GM21576 (cell line): Measurements from ENCODE around the gene TTF2.

Source experiments
- ATAC-seq: cut with Tn5 transposase; IDR thresholded peaks from one replicate; pipeline ENCODE4 v1.9.1; 2021; ENCODE audit warnings: mild to moderate bottlenecking, moderate library complexity; ENCODE audit not compliant: unreplicated experiment

Gene TTF2

DNA sequence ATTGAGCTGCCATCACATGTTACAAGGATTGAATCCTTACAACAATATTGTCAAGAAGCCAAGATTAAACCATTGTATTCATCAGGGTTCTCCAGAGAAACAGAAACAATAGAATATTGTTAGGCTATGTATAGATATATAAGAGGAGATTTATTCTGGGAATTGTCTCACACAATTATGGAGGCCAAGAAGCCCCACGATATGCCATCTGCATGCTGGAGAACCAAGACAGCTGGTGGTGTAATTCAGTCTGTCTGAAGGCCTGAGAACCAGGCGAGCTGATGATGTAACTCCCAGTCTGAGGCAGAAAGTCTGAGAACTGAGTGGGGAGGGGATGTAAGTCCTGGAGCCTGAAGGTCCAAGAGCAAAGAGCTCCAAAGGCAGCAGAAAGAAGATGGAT is 14.5 kb upstream of the TTF2 start:
- ATAC-seq = no peak

DNA sequence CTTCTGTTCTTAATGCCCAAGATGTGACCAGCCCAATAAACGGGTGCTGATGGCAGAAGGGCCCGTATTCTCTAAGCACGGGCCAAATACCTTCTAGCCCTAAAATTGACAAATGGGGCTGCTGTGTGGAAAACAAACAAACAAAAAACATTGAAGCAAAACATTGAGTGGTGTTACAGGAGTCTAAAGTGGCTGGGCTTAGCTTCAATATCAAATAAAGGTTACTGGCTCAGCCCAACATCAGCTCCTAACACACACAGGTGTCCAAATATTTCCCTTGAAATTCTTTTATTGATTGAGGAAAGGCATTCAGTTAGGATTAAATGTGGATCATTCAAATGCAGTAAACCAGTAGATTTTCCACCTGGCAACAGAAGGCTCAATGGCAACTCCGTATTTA is 13.3 kb upstream of the TTF2 start:
- no peak for ATAC-seq

DNA sequence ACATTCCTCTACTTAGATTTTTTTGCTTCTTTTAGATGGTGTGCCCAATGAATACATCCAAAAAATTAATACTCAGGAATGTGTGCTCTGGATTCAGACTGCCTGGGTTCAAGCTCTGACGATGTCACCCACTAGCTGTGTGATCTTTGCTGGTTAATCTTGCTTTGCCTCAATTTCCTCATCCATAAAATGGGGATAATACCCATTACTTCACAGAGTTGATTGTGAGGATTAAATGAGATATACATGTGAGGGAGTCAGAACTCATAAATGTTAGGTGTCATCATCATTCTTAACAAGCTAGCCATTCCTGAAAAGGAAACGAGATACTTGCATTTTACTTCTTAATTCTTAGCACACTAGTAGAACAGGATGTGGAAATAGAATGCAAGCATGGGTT is 12.9 kb upstream of the TTF2 start:
- no peak for ATAC-seq

DNA sequence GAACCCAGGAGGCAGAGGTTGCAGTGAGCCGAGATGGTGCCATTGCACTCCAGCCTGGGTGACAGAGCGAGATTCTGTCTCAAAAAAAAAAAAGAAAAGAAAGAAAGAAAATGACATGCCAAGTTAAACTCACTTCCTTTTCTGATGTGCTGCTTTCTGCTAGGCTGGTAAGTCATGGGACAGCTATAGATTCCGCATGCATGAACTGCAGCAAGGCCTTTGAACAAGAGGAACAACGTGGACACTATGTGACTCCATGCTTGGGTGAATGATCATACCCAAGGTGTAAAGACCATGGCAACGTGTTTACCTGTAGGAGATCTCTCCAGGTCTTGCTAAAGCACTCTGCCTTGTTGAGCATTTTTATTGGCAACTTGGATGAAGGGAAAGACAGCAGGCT is 10.3 kb upstream of the TTF2 start:
- no peak for ATAC-seq

DNA sequence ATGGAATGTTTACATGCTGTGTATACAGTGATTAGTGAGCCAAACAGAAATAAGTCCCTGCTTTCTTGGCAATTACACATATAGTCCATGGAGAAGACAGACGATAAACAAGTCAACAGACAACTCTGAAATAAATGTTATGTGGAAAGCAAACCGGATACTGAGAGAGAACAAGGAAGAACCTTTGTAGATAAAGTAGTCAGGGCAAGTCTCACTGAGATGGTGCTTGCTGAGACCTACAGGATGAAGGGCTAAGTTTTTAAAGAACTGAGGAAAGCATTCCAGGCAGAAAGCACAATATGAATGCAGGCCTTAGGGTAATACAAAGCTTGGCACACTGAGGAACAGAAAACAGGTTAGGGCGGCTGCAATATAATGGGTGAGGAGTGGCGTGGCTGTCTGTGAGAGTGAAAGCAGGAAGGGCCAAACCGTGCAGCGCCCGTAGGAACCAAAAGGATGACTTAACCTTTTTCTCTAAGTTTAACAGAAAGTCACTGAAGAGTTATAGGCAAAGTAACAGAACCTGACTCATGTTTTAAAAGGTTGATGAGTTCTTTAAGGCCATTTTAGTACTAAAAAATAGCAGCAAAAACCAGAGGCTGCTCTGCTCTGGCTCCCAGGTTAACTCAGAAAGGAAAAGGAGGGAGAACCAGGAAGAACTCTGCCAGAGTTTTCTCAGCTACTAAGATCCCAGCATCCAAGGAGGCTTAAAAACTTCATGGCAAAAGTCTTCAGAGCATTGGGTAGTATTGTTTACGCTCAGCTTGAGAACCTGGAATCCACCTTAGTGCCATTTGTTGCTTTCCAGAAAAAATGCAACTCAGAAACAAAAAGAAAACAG is 8.7 kb upstream of the TTF2 start:
- peak; percentile 90 for ATAC-seq

DNA sequence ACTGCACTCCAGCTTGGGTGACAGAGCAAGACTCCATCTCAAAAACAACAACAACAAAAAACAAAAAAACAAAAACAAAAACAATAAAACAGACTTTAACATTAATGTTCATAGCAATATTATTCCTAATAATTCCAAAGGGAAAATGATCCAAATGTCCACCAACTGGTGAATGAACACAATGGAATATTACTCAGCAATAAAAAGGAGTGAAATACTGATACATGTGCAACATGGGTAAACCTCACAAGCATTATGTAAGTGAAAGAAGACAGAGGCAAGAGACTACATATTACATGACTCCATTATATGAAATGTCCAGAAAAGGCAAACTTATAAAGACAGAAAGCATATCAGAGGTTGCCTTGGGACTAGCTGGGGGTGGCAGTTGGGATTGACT is 6.1 kb upstream of the TTF2 start:
- no peak for ATAC-seq

DNA sequence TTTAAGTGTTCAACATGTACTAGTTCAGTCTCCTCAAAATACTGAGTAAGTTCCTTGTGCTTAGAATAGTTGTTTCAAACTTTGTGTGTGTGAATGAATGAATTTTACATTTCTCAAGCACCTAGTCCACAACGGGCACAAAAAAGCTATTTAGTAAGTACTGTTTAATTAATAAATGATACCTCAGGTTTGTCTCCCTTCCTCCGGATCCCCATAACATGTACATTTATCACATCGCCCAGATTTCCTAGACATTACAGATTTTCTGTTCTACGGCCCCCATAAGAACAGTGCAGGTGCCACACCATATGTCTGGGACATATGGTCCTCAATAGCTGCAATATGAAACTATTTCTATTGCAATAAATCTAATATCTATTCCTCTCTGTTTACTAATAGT is 1.3 kb upstream of the TTF2 start:
- ATAC-seq = no peak

DNA sequence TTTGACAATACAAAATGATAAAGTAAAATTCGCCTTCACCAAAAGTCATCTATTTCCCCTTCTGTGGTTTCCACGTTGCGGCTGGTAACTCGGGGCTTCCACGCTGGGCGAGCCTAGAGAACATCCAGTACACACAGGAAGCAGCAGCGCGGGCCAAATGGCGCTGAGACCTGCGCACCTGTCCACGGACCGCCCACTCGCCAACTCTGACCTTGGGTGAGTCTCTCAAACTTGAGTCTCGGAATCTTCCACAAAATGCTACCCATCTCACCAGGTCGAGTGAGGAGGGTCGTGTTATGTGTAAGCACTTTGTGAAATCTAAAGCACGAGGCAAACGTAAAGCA is 820 bp upstream of the TTF2 start:
- ATAC-seq = peak; percentile 31

DNA sequence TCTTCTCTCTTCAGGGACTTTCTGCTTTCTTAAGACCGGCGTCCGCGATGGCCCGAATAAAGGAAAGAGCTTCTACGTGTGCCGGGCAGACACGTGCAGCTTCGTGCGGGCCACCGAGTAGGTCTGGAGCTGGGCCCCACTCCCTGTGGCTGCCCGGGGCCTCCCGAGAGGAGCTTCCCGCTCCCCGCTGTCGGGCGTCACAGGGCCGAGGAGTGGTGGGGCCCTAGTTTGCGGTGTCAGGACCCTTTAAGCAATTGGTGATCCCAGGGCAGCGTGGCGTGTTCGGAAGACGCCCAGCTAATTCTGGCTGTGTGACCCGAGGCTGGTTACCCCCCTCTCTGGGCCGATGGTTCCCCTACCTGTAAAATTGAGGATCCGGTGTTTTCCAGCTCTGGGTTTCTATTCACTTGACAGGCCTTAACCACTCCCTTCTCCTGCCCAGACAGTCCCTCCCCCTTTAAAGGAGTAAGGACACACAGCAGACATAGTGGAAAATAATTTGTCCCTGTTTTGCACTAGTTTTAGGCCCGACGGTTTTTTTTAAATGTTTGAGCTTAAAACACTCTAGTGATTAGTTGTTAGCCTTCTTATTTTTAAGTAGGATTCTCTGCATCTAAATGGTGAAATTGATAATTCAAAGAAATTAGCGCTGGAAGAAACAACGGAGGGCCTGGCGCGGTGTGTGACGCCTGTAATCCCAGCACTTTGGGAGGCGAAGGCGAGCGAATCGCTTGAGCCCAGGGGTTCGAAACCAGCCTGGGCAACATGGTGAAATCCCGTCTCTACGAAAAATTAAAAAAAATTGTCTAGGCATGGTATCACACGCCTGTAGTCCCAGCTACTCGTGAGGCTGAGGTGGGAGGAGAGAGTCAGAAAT is 553 bp downstream of the TTF2 start:
- ATAC-seq = peak; percentile 7

DNA sequence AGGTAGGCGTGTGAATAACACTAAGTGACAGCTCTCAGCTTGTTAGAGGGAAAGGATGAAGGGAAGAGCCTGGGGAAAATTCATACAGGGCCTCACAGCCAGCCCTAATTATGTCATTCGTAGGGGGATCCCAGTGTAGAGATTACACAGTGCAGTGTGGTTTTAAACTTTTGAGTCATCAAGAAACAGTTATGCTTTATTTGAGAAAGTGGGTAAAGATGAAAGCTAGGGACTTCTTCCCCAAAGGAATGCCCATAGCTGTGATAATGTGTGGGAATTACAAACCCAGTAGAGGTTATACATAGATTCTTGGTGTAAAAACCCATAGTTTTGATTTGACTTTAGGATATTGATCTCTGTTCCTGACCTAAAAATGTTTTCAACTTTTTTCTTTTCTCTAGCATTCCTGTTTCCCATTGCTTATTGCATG is 1.9 kb downstream of the TTF2 start:
- no peak for ATAC-seq

DNA sequence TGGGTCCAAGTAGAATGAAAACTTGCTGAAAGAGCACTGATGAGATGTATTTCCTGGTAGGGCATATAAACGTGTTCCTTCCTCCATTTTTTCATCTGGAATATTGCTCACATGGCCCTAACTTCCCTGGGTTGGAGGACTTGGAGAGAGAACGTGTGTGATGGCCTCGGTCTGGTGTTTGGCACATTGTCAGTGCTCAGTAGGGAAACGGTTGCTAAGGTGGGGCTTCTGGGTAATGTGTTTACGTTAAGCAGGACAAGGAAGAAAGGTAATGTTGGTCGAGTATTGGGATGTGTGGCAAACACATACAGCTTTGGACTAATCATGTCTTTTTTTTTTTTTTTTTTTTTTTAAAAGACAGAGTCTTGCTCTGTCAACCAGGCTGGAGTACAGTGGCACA is 6.2 kb downstream of the TTF2 start:
- no peak for ATAC-seq

DNA sequence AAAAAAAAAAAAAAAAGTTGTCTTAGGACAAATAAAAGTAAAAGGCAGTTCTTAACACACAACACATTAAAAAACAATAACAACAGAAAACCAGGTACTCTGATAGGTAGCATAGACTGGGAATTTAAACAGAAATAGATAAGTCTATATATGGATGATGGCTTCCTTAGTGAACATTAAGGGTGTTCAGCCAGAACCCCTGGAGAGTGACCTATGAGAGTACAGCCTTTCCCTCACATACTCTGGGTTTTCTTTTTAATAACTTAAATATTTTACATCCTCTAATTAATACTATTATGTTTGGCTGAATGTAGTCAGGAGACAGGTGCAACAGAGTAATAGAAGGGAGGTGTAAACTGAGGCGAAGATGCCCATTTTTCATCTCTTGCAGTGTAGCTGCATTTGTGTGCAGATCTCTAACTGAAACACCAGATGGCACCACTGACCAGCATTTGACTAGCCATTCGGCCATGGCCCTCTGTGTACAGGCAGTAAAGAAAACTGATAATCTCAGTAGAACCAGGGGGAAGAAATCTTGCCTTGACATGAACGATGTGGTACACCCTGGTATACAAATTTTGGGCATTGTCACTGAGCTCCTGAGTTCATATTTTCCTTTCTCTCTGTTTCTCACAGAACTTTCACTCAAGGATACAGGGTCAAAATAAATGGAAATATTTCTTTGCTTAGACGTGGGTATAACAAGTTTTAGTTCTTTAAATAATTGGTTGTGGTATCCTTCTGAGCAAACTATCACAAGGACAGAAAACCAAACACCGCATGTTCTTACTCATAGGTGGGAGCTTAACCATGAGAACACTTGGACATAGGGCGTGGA is 7.6 kb downstream of the TTF2 start:
- no peak for ATAC-seq

DNA sequence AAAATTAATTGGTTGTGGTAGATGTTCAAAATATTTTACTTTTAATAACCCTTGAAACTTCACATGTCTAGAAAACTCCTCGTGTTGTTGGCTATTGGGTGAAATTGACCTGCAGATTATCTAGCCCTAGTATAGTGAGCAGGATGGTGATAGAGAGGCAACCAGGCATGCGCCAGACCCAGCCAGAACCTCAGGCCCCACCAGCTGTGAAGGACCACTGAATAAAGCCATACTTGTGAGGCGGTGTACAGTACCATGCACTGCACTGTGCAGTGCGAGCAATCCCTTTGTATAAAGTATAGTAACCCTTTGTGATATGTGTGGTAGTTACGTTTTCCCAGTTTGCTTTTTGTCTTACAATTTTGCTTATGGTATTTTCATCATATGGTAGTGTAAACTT is 8.5 kb downstream of the TTF2 start:
- ATAC-seq = no peak

DNA sequence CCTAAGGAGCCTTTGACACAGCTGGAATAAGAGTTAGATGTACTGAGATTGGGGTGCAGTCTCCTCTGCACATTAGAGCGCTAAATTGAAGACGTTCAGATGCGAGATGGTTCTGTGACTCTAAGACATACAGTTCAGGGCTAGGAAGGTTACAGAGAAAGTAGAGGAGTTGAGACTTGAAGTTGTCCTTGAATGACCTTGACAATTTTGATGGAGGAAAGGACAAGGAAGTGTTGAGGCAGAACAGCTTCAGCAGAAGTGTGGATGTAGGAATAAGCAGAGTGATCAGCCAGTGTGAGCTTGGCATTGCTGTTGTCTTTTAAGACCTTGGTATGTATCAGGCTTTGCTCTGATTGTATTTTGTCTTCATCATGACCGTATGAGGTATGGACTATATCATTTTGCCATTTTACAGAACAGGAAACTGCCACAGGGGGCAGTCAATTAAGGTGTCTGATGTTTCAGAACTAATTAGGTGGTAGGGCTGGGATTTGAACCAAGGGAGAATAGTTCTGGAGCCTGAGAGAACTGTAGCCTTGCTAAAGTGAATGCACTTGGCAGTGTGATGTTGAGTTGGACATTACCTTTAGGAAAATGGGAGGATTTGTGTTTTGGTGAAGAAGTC is 9.2 kb downstream of the TTF2 start:
- ATAC-seq = no peak

DNA sequence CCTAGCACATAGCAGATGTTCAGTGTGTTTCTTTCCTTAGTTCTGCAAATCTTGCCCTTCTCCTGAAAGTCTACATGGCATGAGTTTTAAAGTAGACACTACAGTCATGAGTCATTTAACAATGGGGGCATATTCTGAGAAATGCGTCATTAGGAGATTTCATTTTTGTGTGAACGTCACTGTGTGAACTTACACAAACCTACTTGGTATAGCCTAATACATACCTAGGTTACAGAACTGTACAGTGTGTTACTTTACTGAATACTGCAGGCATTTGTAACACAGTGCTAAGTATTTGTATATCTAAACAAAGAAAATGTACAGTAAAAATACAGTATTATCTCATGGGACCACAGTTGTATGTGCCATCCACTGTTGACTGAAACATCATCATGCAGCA is 10.0 kb downstream of the TTF2 start:
- no peak for ATAC-seq

DNA sequence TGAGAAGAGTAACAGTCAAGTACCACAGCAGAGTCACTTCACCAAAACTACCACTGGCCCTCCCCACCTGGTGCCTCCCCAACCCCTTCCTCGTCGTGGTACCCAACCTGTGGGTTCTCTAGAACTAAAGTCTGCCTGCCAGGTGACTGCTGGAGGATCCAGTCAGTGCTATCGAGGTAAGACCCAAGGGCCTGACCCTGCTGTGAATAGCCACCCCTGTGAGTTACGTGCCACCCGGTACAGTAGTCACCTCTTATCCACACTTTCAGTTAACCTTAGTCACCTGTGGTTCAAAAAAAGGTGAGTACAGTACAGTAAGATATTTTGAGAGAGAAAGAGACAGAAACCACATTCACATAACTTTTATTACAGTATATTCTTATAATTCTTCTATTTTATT is 16.5 kb downstream of the TTF2 start:
- no peak for ATAC-seq

DNA sequence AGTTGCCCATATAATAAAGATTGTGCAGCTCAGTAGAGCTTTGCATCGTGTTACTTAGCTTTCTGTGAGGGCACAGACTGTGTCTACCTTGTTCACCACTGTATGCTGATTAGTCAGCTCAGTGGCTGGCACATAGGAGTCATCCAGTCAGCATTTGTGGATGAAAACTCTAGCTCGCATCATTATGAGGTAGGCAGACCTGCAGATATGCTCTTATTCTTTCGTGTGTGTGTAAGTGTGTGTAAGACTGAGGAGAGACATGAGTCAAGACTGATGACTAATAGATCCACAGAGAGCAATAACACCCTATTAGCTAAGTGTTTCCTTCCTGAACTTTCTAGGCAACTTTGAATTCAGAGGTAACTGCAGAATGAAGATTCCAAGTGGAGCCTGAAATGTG is 17.1 kb downstream of the TTF2 start:
- ATAC-seq = no peak

DNA sequence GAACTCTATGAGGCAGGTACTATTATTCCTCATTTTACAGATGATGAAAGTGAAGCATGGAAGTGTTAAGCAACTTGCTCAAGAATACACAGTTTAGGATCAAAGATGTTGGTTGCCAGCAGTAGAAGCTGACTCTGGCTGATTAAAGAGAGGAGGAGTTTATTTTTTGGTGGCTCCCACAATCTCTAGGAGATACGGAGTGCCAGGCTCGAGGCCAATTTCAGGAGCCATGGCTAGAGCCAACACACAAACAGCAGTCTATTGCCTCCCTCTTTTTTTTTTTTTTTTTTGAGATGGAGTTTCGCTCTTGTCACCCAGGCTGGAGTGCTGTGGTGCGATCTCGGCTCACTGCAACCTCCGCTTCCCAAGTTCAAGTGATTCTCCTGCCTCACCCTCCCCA is 19.6 kb downstream of the TTF2 start:
- no peak for ATAC-seq

DNA sequence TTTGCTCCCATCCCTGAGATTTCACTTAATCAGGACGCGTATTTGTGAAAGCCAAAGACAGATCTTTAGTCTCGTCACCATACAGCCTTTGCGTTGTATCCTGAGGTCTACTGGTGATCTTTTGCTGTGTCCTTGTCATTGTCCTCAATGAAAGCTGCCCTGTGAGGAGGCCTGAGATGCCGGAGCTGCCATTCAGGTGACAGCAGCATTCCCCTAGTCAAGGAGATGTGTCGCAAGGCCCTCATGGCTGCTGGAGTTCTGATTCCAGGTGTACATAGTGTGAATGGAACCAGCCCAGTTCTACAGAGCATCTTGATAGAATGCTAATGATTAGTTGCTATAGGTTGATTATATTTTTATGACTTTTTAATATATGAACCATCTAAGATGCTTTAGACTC is 24.1 kb downstream of the TTF2 start:
- ATAC-seq = no peak

DNA sequence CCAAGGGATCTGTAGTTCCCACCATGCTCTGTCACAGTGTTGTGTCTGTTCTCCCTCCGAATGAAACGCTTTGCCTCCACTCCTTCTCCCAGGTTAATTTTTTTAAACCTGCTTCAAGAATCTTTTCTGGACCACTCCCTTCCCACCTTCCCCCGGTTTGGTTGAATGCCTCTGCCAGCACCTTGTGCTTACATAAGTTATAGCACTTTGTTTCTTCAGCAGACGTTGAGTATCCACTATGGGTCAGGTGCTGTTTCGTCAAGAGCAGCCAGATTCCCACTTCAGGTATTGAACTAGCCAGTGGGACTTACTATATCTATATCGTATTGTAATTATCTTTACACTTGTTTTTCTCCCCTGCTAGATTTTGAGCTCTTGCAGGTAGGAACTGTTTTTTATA is 27.6 kb downstream of the TTF2 start:
- ATAC-seq = no peak

DNA sequence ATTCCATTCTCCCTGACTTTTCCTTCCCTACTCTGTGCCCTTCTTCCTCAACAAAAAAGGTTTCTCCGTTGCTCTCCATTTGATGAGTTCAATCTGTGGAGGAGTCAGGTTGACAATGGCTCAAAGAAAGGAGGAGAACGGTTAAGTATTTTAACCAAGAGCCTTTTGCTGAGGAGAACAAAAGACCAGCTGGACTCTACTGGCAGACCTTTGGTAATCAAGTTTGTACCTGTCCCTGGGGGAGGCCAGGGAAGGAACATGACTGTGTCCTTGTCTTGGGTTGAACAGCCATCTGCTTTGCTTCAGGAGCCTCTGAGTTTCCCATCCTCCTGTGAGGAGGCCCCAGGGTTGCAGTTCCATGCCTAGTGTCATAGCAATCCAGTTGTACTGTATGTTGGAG is 29.9 kb downstream of the TTF2 start:
- no peak for ATAC-seq
